A673 (cell line): ENCODE data around the gene ACHE. TPM values are rescaled to one million over a fixed set of nuclear protein-coding genes. Genes with fewer than 3 reads are reported as not detected.
"Not testable (repeated sequence)": the region's sequence is repeated elsewhere in the genome, so short reads cannot be mapped to it uniquely, and the experiment has no call there.

ENCODE experiments used
- BruUV-seq: library from RNA; stranded (reverse); fragments of 400-500 nt; replicated peaks from 2 replicates; lab custom pipeline; 2021; lab: Mats Ljungman, UMichigan
- CTCF ChIA-PET: fragments of 300-600 bp; sonication (Branson Sonifier 250); formaldehyde crosslinking; loops from one replicate; lab custom pipeline; 2022; ENCODE audit warnings: antibody characterized with exemption; lab: Charles Lee
- POLR2A ChIA-PET: fragments of 300-600 bp; sonication (Branson Sonifier 250); formaldehyde crosslinking; loops from one replicate; lab custom pipeline; 2022; ENCODE audit warnings: antibody characterized with exemption; ENCODE audit not compliant: low non-redundant PET; lab: Charles Lee
- DNase-seq: peaks from one replicate; pipeline ENCODE4 v3.0.0-alpha.2; 2015; ENCODE audit warnings: low spot score
- H3K27ac ChIP-seq: fragments of 200-600 bp; sonication (generic); 2 replicates; pipeline ENCODE4 v1.5.1; 2016; ENCODE audit warnings: mixed run types, low read depth, mild to moderate bottlenecking, mixed read lengths, antibody characterized with exemption, low read length; ENCODE audit not compliant: poor library complexity, severe bottlenecking
- H3K27me3 ChIP-seq: fragments of 200-600 bp; sonication (generic); replicated peaks from 2 replicates; pipeline ENCODE4 v1.6.1; 2017; ENCODE audit warnings: mixed run types, low read depth, mild to moderate bottlenecking, mixed read lengths, antibody characterized with exemption, low read length; ENCODE audit not compliant: insufficient read depth, poor library complexity
- H3K36me3 ChIP-seq: fragments of 200-600 bp; sonication (generic); 2 replicates; pipeline ENCODE4 v1.6.1; 2016; ENCODE audit warnings: mixed run types, mild to moderate bottlenecking, mixed read lengths, antibody characterized with exemption, low read length; ENCODE audit not compliant: insufficient read depth, poor library complexity, severe bottlenecking
- H3K4me1 ChIP-seq: fragments of 200-600 bp; sonication (generic); 2 replicates; pipeline ENCODE4 v1.6.1; 2017; ENCODE audit warnings: mixed run types, mild to moderate bottlenecking, mixed read lengths, antibody characterized with exemption, low read length; ENCODE audit not compliant: insufficient read depth, poor library complexity, severe bottlenecking
- H3K4me3 ChIP-seq: fragments of 200-600 bp; sonication (generic); 2 replicates; pipeline ENCODE4 v1.5.1; 2016; ENCODE audit warnings: low read depth, mixed run types, mild to moderate bottlenecking, mixed read lengths, low read length; ENCODE audit not compliant: poor library complexity, severe bottlenecking
- H3K9me3 ChIP-seq: fragments of 200-600 bp; sonication (generic); 2 replicates; pipeline ENCODE4 v1.6.1; 2016; ENCODE audit warnings: mixed run types, low read depth, mild to moderate bottlenecking, mixed read lengths, antibody characterized with exemption, low read length; ENCODE audit not compliant: poor library complexity, severe bottlenecking
- CTCF ChIP-seq: fragments of 300-800, 200-600 bp; sonication (generic); conservative IDR thresholded peaks from 2 replicates; pipeline ENCODE4 v1.5.1; 2017; ENCODE audit warnings: low read depth, mild to moderate bottlenecking, antibody characterized with exemption, low read length, moderate library complexity, mixed read lengths
- EZH2 ChIP-seq: fragments of 200-600 bp; sonication (generic); IDR thresholded peaks from 2 replicates; pipeline ENCODE4 v1.6.1; 2017; ENCODE audit warnings: borderline replicate concordance, low read depth, mild to moderate bottlenecking, mixed read lengths, antibody characterized with exemption, low read length; ENCODE audit not compliant: poor library complexity, severe bottlenecking
- intact Hi-C: fragments of 100-400 bp; cut with micrococcal nuclease; formaldehyde crosslinking; loops from one replicate; pipeline ENCODE4 v1.10.0; 2022; ENCODE audit not compliant: unreplicated experiment
- total RNA-seq: library from RNA; stranded (reverse); gene quantifications from 2 replicates; pipeline ENCODE4 v1.2.3, GENCODE V29; 2021

The ACHE gene
- total RNA-seq, 1 experiment from 2014 or later: 0.52 TPM

- Histone ChIP-seq H3K27me3 (no peaks in the 10 kb centered on the region), H3K27ac (no peak overlapping the region), H3K4me3 (peak overlapping the region; percentile 6), H3K36me3 (no peaks in the 10 kb centered on the region), H3K9me3 (no peaks in the 10 kb centered on the region), H3K4me1 (peaks cover 4% of the 10 kb centered on the region)
- intact Hi-C loops: no loop called here
- no TSS peak for BruUV-seq
- TF ChIP-seq EZH2 (no peak), CTCF (no peak)
- ChIA-PET CTCF (no interaction called here), POLR2A (no interaction called here)
- DNase-seq: no peak
These were observed 46.5 kb upstream of the ACHE start for GRCh38 chr7:100942045-100942774.

DNA sequence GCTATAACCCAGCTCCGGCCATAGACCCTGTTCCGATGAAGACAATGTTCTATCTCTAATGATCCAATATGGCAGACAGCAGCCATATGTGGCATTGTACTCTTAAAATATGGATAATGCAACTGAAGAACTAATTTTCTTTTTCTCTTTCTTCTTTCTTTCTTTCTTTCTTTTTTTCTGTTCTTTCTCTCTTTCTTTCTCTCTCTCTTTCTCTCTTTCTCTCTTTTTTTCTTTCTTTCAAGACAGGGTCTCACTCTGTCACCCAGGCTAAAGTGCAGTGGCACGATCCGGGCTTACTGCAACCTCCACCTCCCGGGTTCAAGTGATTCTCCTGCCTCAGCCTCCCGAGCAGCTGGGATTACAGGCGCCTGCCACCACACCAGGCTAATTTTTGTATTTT, 40.5 kb upstream of the ACHE start:
- DNase-seq, POLR2A ChIA-PET, H3K4me1 ChIP-seq, BruUV-seq, H3K4me3 ChIP-seq, H3K27me3 ChIP-seq, CTCF ChIA-PET, intact Hi-C loops, H3K36me3 ChIP-seq, H3K9me3 ChIP-seq, H3K27ac ChIP-seq: not testable (repeated sequence)

- CTCF ChIA-PET, POLR2A ChIA-PET: not testable (repeated sequence)
These were observed 39.7 kb upstream of the ACHE start for GRCh38 chr7:100935381-100935780.

DNA sequence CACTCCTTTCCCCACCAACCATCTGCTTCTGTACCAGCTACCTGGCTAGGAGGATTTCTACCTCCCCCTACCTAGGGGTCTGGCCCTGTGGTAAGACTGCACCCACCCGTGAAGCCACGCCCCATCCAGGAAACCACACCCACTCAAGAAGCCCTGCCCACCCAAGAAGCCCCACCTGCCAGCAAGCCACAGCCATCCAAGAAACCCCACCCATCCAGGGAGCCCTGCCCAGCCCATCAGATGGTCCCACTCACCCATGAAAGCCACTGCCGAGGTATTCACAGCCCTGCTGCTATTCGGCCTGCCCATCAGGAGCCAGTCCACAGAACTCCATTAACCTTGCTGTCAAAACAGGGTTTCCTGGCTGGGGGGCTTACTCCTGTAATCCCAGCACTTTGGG, 38.0 kb upstream of the ACHE start:
- H3K9me3 ChIP-seq: no peaks in the 10 kb centered on the region
- ChIA-PET CTCF (no interaction called here), POLR2A (no interaction called here)
- TF ChIP-seq CTCF (no peak), EZH2 (no peak)
- H3K27ac ChIP-seq: no peak overlapping the region
- DNase-seq: no peak
- no peaks in the 10 kb centered on the region for H3K27me3 ChIP-seq
- no peaks in the 10 kb centered on the region for H3K36me3 ChIP-seq
- no peak overlapping the region for H3K4me3 ChIP-seq
- H3K4me1 ChIP-seq: no peaks in the 10 kb centered on the region
- intact Hi-C loops: no loop called here
- BruUV-seq: no TSS peak

More at GRCh38 chr7:100935381-100935780, 39.7 kb upstream of the ACHE start:
- H3K4me3 ChIP-seq, H3K27me3 ChIP-seq, H3K27ac ChIP-seq, H3K9me3 ChIP-seq, H3K36me3 ChIP-seq, DNase-seq, BruUV-seq, intact Hi-C loops, H3K4me1 ChIP-seq: not testable (repeated sequence)
